Measurements from ENCODE around the gene SEMA4F. TPM values are rescaled to one million over a fixed set of nuclear protein-coding genes. Genes with fewer than 3 reads are reported as not detected.
A peak's percentile ranks its signal among the peaks of the same experiment; 100 is the strongest.
"Not testable (repeated sequence)": the region's sequence is repeated elsewhere in the genome, so short reads cannot be mapped to it uniquely, and the experiment has no call there.

Gene SEMA4F, protein sequence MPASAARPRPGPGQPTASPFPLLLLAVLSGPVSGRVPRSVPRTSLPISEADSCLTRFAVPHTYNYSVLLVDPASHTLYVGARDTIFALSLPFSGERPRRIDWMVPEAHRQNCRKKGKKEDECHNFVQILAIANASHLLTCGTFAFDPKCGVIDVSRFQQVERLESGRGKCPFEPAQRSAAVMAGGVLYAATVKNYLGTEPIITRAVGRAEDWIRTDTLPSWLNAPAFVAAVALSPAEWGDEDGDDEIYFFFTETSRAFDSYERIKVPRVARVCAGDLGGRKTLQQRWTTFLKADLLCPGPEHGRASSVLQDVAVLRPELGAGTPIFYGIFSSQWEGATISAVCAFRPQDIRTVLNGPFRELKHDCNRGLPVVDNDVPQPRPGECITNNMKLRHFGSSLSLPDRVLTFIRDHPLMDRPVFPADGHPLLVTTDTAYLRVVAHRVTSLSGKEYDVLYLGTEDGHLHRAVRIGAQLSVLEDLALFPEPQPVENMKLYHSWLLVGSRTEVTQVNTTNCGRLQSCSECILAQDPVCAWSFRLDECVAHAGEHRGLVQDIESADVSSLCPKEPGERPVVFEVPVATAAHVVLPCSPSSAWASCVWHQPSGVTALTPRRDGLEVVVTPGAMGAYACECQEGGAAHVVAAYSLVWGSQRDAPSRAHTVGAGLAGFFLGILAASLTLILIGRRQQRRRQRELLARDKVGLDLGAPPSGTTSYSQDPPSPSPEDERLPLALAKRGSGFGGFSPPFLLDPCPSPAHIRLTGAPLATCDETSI
- 14.6 and 39.2 TPM in 2 replicates for total RNA-seq (2014; rRNA removed; shearing (Covaris generic))

DNA sequence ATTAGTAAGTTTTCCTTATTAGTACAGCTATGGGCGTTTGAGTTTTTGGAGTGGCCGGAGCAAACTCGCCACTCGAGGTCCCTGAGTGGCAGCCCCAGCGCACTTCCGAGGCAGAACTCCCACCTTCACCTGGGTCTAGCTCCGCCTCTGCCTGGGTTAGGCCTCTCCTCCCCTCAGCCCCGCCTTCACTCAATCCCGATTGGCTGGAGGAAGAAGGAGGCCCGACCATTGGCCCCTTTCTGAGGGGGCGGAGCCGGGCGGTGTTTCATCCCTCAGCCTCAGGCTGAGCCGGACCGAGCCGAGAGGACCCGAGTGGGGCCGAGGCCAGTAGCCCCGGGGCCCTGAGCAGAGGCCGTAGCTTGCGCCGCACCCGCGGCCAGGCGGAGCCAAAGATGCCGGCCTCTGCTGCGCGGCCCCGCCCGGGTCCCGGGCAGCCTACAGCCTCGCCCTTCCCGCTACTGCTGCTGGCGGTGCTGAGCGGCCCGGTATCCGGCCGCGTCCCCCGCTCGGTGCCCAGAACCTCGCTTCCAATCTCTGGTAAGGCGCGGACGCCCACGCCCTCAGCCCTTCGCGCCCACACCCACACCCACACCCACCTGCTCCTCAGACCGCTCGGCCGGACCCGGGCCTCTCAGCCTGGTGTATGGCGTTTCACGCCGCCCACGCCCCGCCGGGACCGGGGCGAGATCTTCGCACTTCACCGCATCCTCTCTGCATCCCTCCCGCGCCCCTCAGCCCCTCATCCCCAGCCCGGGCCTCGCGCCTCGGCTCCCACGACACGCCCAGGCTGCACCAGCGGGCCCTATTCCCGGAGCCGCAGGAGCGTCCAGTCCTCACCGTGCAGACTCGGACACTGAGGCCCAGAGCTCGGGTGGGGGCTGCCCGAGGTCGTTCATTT lies at the start of gene SEMA4F:
Gene SEMA4F, plus strand, starts transcription at position 263 of the 898 bp plus-strand sequence. Its CDS starts 130 bp downstream, at position 393.
- DNase-seq (ENCODE audit: low spot score) = peak; percentile 97

DNA sequence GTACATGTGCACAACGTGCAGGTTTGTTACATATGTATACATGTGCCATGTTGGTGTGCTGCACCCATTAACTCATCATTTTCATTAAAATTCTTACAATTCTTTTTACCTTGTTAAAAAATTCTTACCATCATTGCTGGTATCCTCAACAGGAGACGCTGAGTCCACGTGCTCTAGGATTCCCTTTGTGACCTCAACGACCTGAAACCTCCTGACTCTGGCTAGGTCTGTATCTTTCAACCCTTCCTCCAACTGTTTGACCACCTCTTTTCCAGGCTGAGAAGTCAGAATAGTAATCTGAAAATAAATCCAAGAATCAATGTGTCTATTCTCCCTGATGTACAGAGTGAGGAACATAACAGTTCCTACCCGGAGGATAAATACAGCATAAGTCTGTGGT lies 47.1 kb upstream of the SEMA4F start:
- no peak for DNase-seq (ENCODE audit: low spot score)

DNA sequence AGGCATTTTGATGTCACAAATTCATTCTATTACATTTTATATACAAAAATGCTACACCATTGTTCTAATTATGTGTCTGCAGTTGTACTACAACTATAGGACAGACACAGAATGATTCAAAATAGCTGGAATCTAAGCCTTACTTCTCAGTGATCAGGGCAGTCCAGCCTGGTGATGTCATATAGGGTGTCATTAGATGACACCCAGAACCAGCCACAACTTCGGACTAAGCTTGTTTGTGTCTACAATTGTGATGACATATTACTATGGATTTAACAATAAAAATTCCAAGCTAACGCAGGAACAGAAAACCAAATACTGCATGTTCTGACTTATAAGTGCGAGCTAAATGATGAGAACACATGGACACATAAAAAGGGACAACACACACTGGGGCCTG lies 36.9 kb upstream of the SEMA4F start:
- DNase-seq (ENCODE audit: low spot score) = no peak

DNA sequence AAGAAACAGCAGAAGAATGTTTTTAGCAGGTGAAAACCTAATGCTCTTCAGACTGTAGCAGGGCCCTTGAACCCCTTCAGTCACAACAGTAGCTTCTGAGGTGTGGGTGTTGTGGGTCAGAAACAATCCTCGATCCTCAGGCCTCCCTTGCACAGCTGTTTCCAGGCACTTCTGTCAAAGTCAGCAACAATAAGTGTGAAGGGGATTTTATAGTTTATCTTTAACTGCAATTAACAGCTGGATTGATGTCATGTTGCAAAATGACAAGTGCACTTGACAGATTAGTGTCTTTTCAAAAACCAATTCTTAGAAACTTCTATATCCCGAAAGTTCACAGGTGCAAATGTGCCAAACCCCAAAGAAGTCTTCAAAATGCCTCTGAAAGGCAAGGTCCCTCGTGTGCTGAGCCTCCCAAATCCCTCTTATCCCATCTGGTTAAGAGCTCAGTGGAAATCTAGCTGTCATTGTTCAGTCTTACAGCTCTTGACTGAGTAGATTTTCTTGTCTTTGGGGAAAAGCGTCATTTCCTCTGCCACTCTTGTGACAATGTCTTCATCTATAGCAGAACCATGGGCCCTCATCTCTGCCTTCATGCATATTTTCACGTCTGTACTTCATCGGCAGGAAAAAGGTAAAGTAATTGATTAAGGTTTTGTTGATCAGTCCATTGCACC lies 35.5 kb upstream of the SEMA4F start:
- no peak for DNase-seq (ENCODE audit: low spot score)

DNA sequence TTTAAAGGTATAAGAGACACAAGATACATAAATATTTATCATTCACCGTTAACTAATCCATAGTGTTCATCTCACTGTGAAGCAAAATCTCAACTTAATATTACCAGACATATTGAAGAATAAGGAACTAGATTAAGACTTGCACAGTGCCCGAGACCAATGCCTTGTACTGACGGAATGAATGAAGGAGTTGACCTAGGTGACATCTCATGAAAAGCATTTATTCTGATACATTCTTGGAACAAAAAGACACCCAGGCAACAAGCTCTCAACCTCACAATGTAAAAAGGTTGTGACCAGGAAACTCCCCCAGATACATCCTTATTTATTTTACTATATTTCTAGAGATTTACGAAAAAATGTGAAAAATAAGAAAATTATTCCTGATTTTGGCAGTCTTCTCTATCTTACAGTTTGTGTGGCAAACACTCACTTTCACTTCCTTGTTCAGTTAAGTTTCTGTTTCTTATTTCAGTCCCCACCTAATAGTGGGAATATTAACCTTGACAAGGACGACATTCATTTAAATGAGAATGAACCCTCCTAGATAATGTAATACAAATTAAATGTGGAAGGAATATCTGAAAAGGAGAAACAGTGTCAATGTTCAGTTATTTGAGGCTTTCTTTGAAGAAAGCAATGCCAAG lies 34.3 kb upstream of the SEMA4F start:
- no peak for DNase-seq (ENCODE audit: low spot score)

DNA sequence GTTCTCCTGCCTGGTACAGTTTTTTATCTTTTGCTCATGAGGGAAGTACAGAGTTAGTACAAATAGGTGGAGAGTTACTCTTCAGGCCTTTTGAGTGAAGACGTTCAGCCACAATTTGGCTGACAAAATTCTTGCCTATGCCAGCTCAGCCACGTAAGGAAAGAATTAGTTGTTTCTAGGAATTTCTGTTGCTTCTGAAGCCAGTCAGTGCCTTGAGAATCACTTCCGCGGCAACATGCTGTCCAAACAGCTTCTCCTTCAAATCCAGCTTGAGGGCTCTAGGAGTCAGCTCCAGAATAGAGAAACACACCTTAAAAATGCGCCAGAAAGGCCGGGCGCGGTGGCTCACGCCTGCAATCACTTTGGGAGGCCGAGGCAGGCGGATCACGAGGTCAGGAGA lies 33.4 kb upstream of the SEMA4F start:
- DNase-seq (ENCODE audit: low spot score) = no peak

DNA sequence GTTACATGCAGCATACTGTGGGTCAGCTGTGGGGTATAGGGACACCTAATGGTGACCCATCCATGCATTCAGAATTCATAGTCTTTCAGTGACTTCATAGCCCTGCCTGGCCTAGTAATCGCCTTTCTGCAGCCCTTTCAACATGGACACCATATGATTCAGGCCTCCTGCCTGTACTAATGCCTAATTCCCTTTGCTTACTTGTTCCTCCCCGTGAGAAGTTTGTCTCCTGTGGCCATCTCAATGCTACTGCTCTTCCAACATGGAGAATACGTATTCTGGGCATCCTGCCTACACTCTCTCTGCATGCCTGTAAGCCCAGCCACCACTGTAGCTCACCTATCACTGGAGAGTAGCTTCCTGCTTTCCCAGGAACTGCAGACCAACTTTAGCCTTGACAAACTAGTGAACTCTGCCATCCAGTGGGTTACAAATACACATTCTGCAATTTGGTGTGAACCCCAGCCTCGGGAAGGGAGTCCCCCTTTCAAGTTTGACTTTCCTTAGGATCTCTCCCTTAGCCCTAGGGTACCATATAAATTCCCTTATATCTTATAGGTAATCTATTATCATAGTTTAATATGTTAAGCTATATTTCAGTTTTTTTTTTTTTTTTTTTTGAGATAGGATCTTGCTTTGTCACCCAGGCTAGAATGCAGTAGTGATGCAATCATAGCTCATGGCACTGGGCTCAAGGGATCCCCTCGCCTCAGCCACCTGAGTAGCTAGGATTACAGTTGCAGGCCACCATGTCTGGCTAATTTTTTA lies 28.2 kb upstream of the SEMA4F start:
- no peak for DNase-seq (ENCODE audit: low spot score)

DNA sequence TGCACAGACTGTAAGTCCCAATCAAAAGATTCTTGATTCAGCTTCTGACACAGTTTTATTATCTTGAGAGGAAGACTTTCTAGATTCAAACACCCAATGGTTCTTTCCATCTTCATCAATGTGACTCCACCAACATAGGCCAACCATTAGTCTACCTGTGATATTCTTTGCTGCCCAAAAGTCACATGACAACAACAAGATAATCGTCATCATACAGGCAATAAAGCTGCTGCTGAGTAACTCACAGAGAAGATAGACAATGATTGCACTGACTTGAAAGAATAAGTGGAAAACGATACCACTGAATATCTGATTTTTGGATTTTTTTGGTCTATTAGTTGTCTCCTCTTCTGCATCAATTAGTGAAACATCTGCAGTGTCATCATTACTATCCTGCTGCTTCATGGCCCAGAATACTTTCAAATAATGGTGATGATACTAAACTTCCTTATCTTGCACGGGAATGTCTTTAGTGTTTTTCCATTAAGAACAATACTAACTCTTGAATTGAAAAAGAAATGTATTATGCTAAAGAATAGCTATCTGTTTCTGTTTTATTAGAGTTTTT lies 25.4 kb upstream of the SEMA4F start:
- DNase-seq (ENCODE audit: low spot score) = no peak

DNA sequence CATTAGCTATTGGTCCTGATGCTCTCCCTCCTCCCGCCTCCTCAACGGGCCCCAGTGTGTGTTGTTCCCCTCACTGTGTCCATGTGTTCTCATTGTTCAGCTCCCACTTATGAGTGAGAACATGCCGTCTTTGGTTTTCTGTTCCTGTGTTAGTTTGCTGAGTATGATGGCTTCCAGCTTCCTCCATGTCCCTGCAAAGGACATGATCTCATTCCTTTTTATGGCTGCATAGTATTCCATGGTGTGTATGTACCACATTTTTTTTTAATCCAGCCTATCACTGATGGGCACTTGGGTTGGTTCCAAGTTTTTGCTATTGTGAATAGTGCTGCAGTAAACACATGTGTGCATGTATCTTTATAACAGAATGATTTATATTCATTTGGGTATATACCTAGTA lies 23.6 kb upstream of the SEMA4F start:
- DNase-seq (ENCODE audit: low spot score) = not testable (repeated sequence)

DNA sequence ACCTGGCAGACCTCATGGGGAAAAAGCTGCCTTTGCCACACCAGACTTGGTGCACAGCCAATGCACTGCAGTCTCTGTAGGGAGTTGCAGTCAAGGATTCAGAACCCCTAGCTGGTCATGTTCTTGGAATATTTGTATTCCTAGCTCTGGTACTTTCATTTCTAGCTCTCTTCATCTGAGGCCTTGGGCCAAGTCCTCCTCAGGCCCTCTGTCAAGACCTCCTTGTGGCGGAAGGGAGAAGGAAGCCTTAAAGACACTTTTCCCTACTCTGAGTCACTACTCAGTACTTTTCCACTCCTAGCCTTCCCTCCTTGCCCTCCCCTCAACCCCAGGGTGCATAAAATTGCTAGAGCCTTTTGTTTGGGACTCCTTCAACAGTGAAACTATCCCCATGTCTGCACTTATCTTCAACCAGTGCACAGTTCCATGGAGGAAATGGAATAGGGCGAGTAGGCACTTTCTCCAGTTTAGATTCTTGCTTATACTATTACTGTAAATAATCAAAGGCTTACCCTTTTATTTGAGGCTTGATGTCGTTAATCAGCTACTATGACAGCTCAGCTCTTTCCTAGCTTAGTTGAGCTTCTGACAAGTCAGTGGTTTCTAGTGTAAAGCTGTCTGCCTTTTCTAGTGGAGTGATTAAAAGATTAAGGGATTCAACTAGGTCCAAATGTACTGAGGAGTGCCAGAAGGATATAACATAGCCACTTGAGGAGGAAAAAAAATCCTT lies 21.7 kb upstream of the SEMA4F start:
- peak; percentile 54 for DNase-seq (ENCODE audit: low spot score)

DNA sequence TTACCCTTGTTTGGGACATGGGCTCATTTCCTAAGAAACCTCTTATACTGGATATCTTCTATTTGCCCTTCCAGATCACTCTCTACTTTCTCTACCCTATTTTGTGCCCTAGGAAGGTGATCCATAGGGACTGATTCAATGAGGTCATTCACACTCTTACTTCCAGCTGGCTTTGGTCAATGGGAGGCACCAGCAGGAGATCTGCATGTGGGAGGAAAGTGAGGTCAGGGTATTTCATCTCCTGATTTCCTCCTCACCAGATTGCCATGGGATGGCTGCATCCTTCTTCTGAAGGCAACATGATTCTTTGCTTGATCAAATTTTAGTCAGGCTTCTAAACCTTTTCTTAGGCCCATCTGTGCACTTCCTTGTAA lies 21.1 kb upstream of the SEMA4F start:
- DNase-seq (ENCODE audit: low spot score) = no peak

DNA sequence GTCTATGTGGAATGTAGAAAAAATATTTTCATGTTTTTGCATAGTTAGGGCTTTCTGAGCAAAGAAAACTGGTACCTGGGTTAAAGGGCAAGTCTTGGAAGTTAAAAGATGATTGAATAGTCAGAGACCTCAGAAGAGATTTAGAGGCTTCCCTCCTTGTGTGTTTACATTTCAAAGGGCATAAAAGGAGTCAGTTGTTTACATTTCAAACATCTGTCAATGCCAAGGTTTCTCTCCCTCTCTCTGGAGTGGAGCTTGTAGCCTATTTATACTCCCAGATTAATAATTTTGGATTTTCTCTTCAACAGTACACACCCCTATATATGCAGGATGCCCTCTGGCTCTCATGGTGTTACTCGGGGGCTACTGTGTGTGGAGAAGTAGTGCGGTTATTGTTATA lies 14.5 kb upstream of the SEMA4F start:
- no peak for DNase-seq (ENCODE audit: low spot score)

DNA sequence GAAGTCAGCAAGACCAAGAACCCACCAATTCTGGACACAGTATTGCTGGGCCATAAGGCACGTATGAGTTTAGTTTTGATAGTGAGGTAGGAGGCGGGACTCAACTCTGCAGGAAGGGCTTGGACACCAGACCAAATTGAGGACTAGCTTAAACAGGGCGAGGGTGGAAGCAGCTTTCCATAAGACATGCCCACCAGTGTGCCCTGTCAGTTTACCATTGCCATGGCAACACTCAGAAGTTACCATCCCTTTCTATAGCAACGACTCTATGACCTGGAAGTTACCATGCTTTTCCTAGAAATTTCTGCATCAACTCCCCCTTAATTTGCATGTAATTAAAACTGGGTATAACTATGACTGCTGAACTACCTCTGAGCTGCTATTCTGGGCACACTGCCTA lies 8.7 kb upstream of the SEMA4F start:
- DNase-seq (ENCODE audit: low spot score) = no peak

DNA sequence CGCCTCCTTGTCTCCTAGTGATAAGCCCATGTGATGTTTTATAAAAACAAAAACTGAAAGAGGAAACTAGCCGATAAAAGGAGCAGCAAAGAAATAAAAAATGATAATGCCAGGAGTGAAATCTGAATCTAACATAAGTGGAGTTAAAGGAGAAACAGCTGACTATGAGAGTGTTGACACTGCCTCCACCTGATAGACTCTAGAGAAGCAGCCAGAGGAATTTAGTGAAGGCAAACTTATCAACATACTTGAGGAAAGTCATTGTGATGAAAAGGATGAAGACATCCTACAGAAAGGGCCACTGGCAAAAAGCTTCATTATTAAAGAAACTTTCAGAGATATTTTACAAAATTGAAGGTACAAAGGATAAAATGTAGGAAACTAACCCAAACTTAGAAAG lies 7.8 kb upstream of the SEMA4F start:
- no peak for DNase-seq (ENCODE audit: low spot score)

DNA sequence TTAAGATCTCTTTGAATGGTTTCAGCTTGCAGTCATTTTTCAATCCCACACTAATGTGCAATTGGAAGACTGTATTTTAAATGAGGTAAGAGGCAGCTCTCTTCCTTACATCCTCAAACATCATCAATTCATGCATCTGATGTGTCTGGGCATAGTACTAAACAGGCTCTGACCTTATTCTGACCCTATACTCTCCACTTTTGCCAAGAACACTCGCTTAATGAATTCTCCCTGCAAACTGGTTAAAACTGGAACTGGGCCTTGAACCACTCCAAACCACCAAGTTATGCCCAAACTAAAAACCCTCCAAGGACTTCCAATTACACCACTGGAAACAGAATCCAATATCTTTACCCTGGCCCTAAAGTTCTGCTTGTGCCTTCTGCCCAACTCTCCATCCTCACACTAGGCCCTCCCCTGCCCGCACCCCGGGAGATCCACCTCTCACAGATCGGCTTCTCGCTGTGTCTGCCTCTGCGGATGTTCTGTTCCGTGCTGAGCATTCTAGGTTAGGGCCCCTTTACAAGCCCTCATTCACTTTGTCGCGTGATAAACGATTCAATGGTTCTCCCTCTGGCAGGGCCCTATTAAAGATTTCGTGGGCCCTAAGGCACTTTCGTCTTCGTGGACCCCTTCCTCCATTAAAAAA lies 7.1 kb upstream of the SEMA4F start:
- DNase-seq (ENCODE audit: low spot score) = no peak

DNA sequence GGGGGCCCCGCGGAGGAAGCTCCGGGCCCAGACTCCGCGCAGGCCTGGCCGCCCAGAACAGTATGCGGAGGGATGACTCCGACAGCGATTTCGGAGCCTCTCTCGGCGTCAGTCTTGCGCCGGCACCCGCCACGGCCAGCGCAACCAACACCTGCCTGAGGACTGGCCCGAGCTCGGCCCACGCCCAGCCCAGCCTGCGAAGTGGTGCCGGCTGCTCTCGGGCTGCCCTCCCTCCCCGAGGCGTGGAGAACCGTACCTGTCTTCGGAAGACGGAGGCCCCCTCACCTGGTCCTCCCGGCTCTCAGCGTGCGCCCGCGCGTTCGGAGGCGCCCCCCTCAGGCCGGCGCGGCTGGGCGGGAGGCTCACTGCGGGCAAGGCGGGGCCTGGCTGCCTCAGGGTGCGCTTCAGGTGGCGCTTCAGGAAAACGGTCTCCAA lies 6.0 kb upstream of the SEMA4F start, which contains the start of gene M1AP:
Gene M1AP, minus strand, starts transcription at position 322 of the 435 bp plus-strand sequence. CDS start 8,055 bp downstream, outside the sequence.
- DNase-seq (ENCODE audit: low spot score) = no peak

DNA sequence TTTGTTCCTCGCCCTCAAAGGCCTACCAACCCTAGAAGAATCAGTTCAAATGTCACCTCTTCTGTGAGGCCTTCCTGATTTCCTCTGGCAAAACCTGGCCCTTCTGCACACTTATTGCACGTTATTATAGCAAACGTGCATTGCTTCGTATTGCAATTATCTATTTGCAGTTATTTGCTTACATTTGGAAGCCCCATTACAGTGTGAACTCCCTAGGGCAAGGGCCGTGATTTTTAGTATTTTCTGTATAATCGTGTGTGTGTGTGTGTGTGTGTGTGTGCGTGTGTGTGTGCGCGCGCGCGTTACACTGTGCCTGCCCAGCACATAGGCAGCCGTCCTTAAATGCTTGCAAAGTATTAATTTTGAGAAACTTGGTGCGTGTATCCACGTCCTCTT lies 460 bp upstream of the SEMA4F start:
- no peak for DNase-seq (ENCODE audit: low spot score)

DNA sequence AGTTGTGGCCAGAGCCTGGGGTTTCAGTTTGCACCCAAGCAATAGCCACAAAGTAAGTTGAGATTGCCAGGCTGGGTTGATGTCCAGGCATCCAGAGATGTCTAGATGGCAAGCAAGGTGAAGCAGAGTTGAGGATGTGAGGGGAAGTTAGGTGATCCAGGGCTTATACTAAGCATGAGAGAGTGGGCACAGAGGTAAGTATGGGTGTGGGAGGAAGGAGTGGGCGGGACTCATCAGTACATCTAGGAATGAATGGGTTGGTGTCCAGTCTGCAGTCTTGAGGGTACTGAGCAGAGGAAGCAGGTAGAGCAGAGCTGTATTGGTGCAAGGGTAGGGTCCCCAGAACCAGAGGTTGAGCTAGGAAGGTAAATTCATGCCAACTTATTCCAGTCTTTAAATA lies 1.5 kb downstream of the SEMA4F start:
- no peak for DNase-seq (ENCODE audit: low spot score)
